ENCODE measurements around the gene NRIP1. TPM values are rescaled to one million over a fixed set of nuclear protein-coding genes. Genes with fewer than 3 reads are reported as not detected.
A peak's percentile ranks its signal among the peaks of the same experiment; 100 is the strongest.

Gene NRIP1
- total RNA-seq, 1 experiment from 2014 or later, result 29.6 TPM

- TF ChIP-seq SIN3A (IDR thresholded peaks at IDR 0.05; ENCODE audit: low read depth) (no peak), YY1 (IDR thresholded peaks at IDR 0.05; ENCODE audit: extremely low read depth, insufficient replicate concordance, low read depth, low read length) (no peak), FOSL1 (IDR thresholded peaks at IDR 0.05; ENCODE audit: low read depth) (no peak), EGR1 (IDR thresholded peaks at IDR 0.05; ENCODE audit: low read depth) (no peak), CBX3 (IDR thresholded peaks at IDR 0.05; ENCODE audit: low read depth) (no peak), SRF (IDR thresholded peaks at IDR 0.05; ENCODE audit: low read depth) (no peak), ELF1 (IDR thresholded peaks at IDR 0.05; ENCODE audit: borderline replicate concordance, low read depth) (no peak), EZH2 (IDR thresholded peaks at IDR 0.05) (no peak), ZBTB33 (IDR thresholded peaks at IDR 0.05; ENCODE audit: extremely low read depth, insufficient replicate concordance, low read length) (no peak), POLR2AphosphoS5 (IDR thresholded peaks at IDR 0.05; ENCODE audit: low read depth, low read length) (no peak)
Measured at GRCh38 chr21:15057285-15057684, 7.5 kb downstream of the NRIP1 start (continued).

GRCh38 chr21:15054606-15055239, 10.1 kb downstream of the NRIP1 start:
- intact Hi-C loops (cut with micrococcal nuclease), result loop anchor here (5.0 kb wide), 1 partner anchor 182 kb away; no protein-coding TSS in a partner anchor
- CTCF ChIA-PET, result no interaction called here
- H3K9me3 ChIP-seq (ENCODE audit: control insufficient read depth in 1 of 2, insufficient read depth in 1 of 2, low read depth in 1 of 2, low read length in 2 of 2), result no peaks in the 10 kb centered on the region
- ATAC-seq (no peak), DNase-seq (ENCODE audit: low read depth, low spot score) (no peak)
- H3K9ac ChIP-seq (ENCODE audit: low read length), result peak overlapping the region; percentile 21
- peak overlapping the region; percentile 75 for H3K4me2 ChIP-seq (ENCODE audit: low read length)
- H4K20me1 ChIP-seq (ENCODE audit: insufficient read depth), result no peaks in the 10 kb centered on the region
- POLR2A ChIA-PET, result no interaction called here
- RAD21 ChIA-PET (ENCODE audit: low non-redundant PET in 1 of 2, low total read pairs in 2 of 2, uncharacterized antibody in 2 of 2, unreplicated experiment in 2 of 2), result no interaction called here
- TF ChIP-seq REST (IDR thresholded peaks at IDR 0.05; ENCODE audit: low read depth) (no peak), ZFX (IDR thresholded peaks at IDR 0.05) (no peak), MAX (IDR thresholded peaks at IDR 0.05) (no peak)
- no TSS peak for BruUV-seq (replicated peaks)
- H3K27me3 ChIP-seq (ENCODE audit: insufficient read depth, low read length), result no peaks in the 10 kb centered on the region
- peak overlapping the region in 1 of 2 experiments; percentile 31; a peak in 2 of 4 replicates for H3K4me3 ChIP-seq (replicated peaks in 1 of 2; ENCODE audit: low read depth in 1 of 2, low read length in 2 of 2)
- H3K79me2 ChIP-seq (ENCODE audit: insufficient read depth, low read length), result peaks cover 100% of the 10 kb centered on the region
- peaks cover 47 to 86% of the 10 kb centered on the region in 2 experiments for H3K4me1 ChIP-seq (ENCODE audit: control insufficient read depth in 1 of 2, insufficient read depth in 2 of 2, low read length in 2 of 2)
- peak overlapping the region; percentile 95 for H3K27ac ChIP-seq (ENCODE audit: low read depth, low read length)
- H3K36me3 ChIP-seq (ENCODE audit: control insufficient read depth in 1 of 2, insufficient read depth in 2 of 2, low read length in 2 of 2), result no peaks in the 10 kb centered on the region
- no peaks in the 10 kb centered on the region for H3K9me2 ChIP-seq (ENCODE audit: insufficient read depth)
- no peak overlapping the region for H2AFZ ChIP-seq (ENCODE audit: low read depth, low read length, poor library complexity, severe bottlenecking)

Measured in HCT116 (cell line).